HG02759 (cell line): Measurements from ENCODE around the gene B3GNT3.
"Not testable (repeated sequence)": the region's sequence is repeated elsewhere in the genome, so short reads cannot be mapped to it uniquely, and the experiment has no call there.

ENCODE experiments used
- ATAC-seq: cut with Tn5 transposase; IDR thresholded peaks from one replicate; pipeline ENCODE4 v1.9.1; 2021; ENCODE audit warnings: mild to moderate bottlenecking, moderate library complexity; ENCODE audit not compliant: unreplicated experiment

Gene B3GNT3

DNA sequence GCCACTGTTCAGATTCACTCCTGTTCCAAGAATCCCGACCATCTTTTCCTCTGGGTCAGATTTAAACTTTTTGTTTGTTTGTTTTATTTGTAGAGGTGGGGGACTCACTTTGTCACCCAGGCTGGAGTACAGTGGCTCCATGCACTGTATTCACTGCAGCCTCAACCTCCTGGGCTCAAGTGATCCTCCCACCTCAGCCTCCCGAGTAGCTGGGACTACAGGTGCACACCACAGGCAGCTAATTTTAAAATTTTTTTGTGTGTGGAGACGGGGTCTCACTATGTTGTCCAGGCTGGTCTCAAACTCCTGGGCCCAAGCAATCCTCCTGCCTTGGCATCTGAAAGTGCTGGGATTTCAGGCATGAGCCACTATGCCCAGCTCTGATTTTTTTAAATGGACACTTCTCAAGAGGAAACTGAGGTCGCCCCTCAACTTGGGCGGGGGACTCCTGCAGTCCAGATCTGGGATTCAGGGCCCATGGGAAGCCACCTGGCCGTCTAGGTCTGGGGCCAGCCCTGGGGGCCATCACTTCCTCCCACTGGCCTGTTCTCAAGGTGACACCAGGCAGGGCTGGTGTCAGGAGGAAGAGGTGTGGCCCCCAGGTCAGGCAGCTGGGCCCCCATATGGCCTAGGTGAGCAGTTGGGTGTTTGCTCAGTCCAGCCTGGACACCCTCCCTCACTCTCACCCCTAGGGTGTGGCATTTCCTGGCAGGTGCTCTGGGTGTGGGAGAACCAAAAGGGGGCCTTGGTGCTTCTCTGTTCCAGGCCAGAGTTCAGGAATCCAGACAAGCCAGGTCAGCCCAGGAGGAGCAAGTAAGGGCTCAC lies 1.3 kb downstream of the B3GNT3 start:
- no peak for ATAC-seq

DNA sequence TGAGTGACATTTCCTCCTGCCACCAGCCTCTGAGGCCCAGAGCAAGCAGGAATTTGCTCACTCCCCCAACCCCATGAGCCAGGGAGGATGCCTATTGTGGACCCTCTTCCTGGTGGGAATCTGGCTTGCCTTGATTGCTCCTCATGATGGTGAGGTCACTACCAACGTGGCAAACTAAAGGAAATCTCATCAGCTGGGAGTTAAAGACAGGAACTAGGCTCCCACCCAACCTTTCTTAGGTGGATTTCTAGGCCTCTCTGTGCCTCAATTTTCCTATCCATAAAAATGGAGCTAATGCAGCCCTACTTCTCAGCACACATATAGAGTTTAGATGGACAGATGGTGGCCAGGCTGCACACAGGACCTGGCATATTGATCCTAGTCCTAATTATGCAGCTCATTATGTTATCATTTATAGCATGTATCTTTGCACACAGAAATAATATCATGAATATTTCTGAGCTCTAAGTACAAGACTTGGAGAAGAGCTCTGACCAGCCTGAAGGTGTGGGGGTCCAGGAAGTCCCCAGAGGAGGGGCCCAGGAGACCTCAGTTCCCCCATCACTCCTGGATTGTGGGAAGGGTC lies 2.0 kb downstream of the B3GNT3 start:
- ATAC-seq: no peak

DNA sequence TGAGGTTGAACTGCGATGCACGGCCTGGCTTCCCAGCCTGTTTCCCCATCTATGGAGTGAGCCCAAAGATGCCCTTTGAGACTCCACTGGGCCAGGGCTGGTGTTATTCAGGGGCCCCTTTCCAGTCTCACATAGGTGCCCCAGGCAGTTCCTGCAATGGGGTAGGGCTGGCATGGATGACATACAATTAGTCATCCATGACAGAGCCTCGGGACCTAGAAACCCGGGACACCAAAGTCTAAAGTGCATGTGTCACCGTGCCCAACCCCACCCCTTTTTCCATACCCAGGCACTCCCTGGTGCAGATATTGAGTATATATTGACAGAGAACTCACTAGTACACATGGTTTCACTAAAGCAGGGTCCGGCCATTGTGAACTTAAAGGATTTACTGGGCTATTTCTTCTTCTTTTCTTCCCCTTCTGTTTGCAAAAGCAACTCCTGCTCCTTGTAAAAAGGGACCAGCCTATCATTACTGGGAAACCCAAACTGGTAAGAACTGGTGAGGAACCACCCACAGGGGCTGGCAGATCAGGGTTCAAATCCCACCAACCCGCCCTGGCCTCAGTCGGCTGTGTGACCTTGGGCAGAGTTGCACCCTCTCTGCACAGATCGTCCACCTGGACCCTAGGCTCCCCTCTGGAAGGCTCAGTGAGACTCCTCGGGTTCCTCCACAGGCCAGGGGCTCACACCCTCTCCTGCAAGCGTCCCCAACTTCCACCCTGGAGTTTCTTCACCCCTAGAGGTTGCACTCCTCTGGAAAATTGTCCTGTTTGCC lies 2.7 kb downstream of the B3GNT3 start:
- no peak for ATAC-seq

DNA sequence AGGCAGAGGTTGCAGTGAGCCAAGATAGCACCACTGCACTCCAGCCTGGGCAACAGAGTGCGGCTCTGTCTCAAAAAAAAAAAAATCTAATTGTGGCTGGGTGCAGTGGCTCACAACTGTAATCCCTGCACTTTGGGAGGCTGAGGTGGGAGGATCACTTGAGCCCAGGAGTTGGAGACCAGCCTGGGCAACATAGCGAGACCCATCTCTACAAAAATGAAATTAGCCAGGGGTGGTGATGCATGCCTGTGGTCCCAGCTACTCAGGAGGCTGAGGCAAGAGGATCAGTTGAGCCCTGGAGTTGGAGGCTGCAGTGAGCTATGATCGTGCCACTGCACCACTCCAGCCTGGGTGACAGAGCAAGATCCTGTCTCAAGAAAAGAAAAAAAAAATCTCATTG lies 3.7 kb downstream of the B3GNT3 start:
- not testable (repeated sequence) for ATAC-seq

DNA sequence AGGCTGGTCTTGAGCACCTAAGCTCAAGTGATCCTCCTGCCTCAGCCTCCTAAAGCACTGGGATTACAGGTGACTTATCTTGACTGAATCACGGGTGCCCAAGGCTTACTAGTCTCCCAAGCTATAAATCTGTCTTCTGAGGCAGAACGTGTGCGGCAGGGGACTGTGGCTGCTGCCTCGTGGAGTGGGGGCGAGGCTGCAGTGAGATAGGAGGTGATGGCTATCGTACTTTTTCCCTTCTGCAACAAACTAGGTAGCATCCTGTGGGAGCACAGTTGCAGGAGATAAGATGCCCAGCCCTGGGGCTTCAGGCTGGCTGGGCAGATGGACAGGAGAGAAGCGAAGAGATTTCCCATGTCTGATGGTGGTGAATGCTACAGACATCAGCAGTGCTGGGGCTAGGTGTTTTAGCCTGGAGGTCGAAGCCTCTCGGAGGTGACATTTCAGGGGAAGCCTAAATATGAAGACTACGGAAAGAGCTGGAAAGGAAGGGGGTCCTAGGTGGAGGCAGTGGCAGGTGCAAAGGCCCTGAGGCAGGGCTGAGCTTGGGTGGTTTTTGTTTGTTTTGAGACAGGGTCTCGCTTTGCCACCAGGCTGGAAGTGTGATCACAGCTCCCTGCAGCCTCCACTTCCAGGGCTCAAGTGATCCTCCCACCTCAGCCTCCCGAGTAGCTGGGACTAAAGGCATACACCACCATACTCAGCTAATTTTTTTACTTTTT lies 7.4 kb downstream of the B3GNT3 start:
- no peak for ATAC-seq

DNA sequence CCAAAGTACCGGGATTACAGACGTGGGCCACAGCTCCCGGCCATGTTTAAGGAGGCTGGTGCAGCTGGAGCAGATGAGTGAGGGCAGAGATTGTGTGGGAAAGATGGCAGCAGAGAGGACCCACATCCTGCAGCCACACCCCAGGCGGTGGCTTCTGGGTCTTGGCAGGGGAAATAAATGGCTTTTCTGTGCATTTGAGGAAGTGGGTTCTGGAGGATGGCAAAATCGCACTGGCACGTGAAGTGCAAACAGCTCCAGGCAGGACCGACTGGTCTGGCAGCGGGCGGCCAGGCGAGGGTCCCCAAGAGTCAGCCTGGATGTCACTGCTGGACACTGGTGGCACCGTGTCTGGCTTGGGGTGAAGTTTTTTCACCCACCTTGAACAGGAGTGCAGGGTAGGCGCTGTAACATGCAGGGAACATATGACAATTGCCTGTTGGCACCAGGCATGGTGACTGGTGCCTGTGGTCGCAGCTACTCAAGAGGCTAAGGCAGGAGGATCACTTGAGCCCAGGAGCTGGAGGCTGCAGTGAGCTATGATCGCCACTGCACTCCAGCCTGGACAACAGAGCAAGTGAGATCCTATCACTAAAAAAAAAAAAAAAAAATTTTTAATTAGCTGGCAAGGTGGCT lies 8.4 kb downstream of the B3GNT3 start:
- no peak for ATAC-seq

DNA sequence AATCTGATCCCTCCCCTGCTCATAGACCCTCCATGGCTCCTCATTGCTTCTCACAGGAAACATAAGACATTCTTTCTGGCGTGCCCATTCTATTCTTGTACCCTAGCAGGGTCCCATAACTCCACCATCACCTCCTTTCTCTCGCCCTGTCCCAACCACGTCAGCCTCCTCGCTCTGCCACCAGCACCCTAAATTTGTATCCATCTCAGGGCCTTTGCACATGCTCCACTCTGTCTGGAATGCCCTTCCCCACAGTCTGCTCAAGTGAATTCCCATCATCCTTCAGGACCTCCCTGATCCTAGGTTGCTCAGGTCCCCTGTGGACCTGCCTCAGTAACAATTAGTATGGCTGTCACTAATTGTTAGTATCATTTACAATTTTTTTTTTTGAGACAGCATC lies 10.5 kb downstream of the B3GNT3 start:
- no peak for ATAC-seq

DNA sequence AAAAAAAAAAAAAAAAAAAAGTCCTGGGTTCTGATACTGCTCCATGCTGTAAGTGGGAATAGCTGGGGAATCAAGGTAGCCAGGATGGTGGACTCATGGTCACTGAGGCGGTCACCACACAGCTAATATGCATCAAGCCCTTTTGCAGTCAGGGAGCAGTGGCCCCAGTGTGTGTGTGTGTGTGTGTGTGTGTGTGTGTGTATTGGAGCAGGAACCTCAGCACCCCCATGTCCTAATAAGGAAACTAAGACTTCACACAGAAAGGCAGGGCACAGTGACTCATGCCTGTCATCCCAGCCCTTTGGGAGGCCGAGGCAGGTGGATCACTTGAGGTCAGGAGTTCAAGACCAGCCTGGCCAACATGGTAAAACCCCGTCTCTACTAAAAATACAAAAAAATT lies 12.0 kb downstream of the B3GNT3 start:
- ATAC-seq: no peak

DNA sequence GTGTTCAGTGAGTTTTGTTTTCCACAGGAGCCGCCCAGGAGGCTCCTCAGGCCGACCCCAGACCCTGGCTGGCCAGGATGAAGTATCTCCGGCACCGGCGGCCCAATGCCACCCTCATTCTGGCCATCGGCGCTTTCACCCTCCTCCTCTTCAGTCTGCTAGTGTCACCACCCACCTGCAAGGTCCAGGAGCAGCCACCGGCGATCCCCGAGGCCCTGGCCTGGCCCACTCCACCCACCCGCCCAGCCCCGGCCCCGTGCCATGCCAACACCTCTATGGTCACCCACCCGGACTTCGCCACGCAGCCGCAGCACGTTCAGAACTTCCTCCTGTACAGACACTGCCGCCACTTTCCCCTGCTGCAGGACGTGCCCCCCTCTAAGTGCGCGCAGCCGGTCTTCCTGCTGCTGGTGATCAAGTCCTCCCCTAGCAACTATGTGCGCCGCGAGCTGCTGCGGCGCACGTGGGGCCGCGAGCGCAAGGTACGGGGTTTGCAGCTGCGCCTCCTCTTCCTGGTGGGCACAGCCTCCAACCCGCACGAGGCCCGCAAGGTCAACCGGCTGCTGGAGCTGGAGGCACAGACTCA lies 12.9 kb downstream of the B3GNT3 start:
- no peak for ATAC-seq

DNA sequence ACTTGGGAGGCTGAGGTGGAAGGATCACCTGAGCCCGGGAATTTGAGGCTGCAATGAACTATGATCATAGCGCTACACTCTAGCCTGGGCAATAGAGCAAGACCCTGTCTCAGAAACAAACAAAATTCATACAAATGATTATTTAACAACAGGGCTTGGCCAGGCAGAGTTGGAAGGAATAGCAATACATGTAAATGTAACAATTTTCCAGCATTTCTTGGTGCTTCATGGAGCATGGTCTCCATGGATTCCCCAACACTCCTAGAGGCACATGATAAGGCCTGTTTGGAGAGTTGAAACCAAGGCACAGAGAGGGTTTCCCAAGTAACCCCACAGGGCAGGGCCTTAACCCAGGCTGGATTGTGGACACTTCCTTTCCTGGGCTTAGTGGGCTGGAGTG lies 16.2 kb downstream of the B3GNT3 start:
- no peak for ATAC-seq

DNA sequence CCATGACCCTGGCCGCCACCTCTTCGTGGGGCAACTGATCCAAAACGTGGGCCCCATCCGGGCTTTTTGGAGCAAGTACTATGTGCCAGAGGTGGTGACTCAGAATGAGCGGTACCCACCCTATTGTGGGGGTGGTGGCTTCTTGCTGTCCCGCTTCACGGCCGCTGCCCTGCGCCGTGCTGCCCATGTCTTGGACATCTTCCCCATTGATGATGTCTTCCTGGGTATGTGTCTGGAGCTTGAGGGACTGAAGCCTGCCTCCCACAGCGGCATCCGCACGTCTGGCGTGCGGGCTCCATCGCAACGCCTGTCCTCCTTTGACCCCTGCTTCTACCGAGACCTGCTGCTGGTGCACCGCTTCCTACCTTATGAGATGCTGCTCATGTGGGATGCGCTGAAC lies 16.7 kb downstream of the B3GNT3 start:
- no peak for ATAC-seq

DNA sequence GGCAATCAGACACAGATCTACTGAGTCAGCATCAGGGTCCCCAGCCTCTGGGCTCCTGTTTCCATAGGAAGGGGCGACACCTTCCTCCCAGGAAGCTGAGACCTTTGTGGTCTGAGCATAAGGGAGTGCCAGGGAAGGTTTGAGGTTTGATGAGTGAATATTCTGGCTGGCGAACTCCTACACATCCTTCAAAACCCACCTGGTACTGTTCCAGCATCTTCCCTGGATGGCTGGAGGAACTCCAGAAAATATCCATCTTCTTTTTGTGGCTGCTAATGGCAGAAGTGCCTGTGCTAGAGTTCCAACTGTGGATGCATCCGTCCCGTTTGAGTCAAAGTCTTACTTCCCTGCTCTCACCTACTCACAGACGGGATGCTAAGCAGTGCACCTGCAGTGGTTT lies 17.2 kb downstream of the B3GNT3 start:
- ATAC-seq: no peak

DNA sequence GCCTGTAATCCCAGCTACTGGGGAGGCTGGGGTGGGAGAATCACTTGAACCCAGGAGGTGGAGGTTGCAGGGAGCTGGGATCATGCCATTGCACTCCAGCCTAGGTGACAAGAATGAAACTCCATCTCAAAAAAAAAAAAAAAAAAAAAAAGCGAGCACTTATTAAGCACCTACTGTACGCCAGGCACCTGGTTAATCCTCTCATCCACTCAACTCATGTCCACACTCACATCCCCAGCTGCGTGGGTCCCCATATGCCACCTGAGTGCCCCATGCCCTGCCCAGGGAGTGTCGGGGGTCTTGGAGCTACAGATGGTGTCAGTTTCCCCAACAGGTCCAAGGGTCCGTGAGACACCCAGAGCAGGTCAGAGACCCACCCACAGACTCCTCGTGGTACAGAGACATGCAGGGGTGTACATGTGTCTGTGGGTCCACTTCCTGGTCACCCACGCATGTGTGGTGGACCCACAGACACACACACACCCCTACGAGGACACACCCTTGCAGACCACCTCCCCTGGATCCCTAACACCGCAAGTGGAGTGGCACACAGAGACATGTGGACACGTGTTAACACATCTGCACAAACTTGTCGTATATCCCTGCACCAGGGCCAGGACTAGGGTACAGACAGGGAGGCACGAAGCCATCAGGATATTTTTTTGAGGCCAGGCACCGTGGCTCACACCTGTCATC lies 22.9 kb downstream of the B3GNT3 start:
- ATAC-seq: no peak

DNA sequence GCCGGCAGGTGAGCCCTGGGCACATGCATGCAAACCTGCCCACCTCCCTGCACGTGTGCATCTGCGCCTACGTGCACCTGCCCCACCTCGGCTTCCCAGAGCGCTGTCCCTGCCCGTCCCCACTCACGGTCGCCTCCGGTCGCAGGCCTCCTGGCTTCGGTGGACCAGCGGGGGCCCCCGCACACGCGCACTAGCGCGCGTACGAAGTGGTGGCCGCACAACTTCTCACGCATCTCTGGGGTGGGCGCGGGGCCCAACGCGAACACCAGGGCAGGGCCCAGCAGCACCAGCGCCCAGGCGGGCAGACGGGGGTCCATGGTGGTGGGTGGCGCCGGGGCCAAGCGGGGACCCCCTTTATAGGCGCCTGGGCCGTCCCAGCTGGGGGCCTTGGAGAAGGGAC lies 26.3 kb downstream of the B3GNT3 start, which contains the start of gene INSL3:
Gene INSL3 (minus strand): TSS at position 330 of the 400 bp plus-strand sequence. CDS start 13 bp downstream, at position 317.
- no peak for ATAC-seq

DNA sequence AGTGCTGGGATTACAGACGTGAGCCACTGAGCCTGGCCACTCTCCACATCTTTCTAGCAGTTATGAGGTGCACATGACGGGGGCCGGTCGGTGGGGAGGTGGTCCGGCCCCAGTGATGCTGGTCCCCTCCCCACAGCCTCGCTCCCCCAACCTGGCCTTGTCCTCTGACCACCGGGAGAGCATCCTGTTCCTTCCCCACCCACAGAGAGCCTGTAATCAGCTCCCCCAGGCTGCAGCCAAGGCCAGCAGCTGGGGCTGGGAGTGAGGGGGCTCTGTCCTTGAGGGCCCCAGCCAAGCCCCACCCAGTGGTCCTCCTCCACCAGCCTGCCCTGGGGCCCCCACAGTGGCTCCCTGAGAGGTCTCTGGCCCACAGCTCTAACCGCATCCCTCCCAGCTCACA lies 29.4 kb downstream of the B3GNT3 start:
- ATAC-seq: no peak

DNA sequence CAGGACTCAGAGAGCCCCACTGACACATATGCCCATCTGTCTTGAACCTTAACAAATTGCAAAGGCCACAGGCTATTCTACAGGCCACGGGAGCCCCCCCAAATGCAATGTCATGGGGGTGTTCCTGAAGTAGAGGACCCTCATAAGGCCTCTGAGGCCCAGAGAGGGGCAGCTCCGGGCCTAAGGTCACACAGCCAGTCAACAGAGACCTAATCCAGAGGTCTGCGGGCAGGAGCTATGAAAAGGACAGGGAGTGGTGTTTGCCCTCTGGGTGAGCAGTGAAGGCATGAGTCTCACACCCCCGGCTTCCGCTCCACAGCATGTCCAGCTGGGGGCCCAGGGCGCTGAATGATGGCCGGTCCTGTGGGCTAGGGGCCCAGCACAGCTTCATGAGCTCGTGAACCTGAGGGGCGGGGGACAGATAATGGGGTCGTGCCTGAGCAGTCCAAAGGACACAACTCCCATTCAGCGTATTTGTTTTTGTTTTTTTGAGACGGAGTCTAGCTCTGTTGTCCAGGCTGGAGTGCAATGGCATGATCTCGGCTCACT lies 31.6 kb downstream of the B3GNT3 start:
- ATAC-seq: no peak

DNA sequence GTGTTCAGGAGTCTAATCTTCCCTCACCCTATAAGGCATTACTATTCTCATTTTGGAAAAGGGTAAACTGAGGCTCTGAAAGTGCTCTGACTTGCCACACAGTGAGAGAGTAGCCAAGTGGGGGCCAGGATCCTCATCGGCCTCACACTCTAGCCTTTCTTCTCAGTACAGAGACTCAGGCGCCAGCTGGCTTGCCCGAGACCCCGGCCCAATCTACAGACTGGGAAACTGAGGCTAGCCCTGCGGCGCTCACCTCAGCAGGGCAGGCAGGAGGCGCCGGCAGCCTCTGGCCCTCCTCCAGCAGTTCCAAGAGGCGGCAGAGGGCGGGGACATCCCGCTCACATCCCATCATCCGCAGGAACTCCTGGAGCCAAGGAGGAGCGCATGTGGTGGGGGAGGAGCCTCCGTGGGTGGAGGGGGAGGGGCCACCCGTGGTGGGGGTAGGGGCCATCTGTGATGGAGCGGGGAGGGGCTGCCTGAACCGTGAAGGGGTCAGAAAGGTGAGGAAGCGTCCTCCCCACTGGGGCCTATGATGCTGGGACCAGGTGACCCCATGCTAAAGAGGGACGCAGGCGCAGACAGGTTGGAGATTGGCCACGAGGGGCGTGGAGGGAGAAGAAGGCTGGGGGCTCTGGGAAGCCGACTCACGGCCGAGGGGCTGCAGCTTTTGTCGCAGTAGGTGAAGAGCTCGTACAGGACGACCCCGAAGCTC lies 35.1 kb downstream of the B3GNT3 start:
- no peak for ATAC-seq

DNA sequence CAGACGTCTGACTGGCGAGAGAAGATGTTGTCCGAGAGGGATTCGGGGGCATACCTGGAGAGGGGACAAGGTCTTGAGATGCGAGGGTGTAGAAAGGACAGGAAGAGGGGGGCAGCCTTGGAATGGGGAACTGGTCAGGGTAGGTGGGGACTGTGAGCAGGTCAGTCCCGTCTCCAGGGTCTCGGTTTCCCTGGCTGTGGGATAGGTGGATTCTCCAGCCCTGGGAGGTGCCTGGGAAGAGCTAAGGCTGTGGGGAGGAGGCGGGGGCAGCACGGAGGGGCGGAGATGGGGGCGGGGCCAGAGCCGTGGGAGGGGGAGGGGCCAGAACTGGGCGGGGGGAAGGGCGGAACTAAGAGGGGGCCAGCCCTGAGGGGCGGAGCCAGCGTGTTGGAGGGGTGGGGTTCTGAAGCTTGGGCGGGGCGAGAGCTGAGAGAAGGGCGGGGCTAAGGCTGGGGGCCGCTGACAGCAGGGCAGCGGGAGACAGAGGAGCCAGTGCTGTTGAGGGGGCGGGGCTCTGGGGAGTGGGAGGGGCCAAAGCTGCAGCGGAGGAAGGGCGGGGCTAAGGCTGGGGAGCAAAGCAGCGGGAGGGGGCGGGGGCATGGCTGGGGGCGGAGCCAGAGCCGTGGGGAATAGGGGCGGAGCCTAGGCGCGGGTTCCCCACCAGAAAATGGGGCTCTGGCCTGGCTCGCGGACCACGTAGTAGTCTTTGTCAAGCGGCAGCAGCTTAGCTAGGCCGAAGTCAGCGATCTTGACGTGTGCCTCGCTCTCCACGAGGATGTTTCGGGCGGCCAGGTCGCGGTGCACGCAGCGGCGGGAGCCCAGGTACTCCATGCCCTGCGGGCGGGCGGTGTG lies 35.9 kb downstream of the B3GNT3 start:
- ATAC-seq: no peak
